H1 (cell line): ENCODE data around the gene CPED1. TPM values are rescaled to one million over a fixed set of nuclear protein-coding genes. Genes with fewer than 3 reads are reported as not detected.

Experiments used
- CTCF ChIA-PET: fragments of 300-600 bp; sonication (Branson Sonifier 250); formaldehyde crosslinking; loops from one replicate; lab custom pipeline; 2021; ENCODE audit not compliant: partially characterized antibody; lab: Charles Lee
- POLR2A ChIA-PET: fragments of 300-600 bp; sonication (Branson Sonifier 250); formaldehyde crosslinking; loops from one replicate; lab custom pipeline; 2021; ENCODE audit warnings: inconsistent platforms; ENCODE audit not compliant: partially characterized antibody; lab: Charles Lee
- DNase-seq, 2 experiments: peaks; one replicate each; pipeline versions ENCODE4 v3.0.0 to v3.0.0-alpha.2; 2010 to 2022; ENCODE audit warnings: low spot score in 2 of 2, low read depth in 1 of 2, mixed read lengths in 1 of 2
- FAIRE-seq: peaks from 2 replicates; lab custom pipeline; 2011; peaks lifted over from hg19 to GRCh38; lab: Jason Lieb, UNC
- H2AFZ ChIP-seq: 2 replicates; pipeline ENCODE4 v1.8.1; 2012; ENCODE audit warnings: low read length, inconsistent platforms
- H2AK5ac ChIP-seq: 2 replicates; pipeline ENCODE4 v1.6.1; 2013; ENCODE audit warnings: low read depth, low read length
- H2BK120ac ChIP-seq: replicated peaks from 2 replicates; pipeline ENCODE3; 2013; ENCODE audit warnings: low read depth, low read length, inconsistent platforms
- H2BK12ac ChIP-seq: 2 replicates; pipeline ENCODE4 v1.6.1; 2013; ENCODE audit warnings: low read depth, low read length
- H2BK15ac ChIP-seq: 2 replicates; pipeline ENCODE4 v1.6.1; 2013; ENCODE audit warnings: low read length
- H2BK20ac ChIP-seq: 2 replicates; pipeline ENCODE4 v1.6.1; 2013; ENCODE audit warnings: low read length
- H2BK5ac ChIP-seq: 2 replicates; pipeline ENCODE4 v1.6.1; 2013; ENCODE audit warnings: low read depth, low read length
- H3K14ac ChIP-seq: 2 replicates; pipeline ENCODE4 v1.6.1; 2013; ENCODE audit warnings: inconsistent platforms; ENCODE audit not compliant: insufficient read length
- H3K18ac ChIP-seq: 2 replicates; pipeline ENCODE4 v1.6.1; 2013; ENCODE audit warnings: low read length; ENCODE audit errors: extremely low read depth
- H3K23ac ChIP-seq: 2 replicates; pipeline ENCODE4 v1.6.1; 2013; ENCODE audit warnings: inconsistent platforms; ENCODE audit not compliant: insufficient read length
- H3K23me2 ChIP-seq: 2 replicates; pipeline ENCODE4 v1.6.1; 2013; ENCODE audit warnings: low read depth, low read length
- H3K27ac ChIP-seq: 2 replicates; pipeline ENCODE4 v1.6.1; 2011; ENCODE audit warnings: low read depth, low read length, inconsistent platforms
- H3K27me3 ChIP-seq, 4 experiments: replicated peaks in 1 of 4; 1 replicate in 1 of 4; 2 replicates in 3 of 4; pipeline versions ENCODE4 v1.6.1 to v1.8.1; 2011 to 2013; ENCODE audit warnings: low read length in 3 of 4, mild to moderate bottlenecking in 3 of 4, inconsistent platforms in 2 of 4, mixed read lengths in 2 of 4, moderate library complexity in 1 of 4; ENCODE audit not compliant: control insufficient read depth in 3 of 4, insufficient read depth in 3 of 4; ENCODE audit errors: extremely low read depth in 1 of 4
- H3K36me3 ChIP-seq, 4 experiments: 2 replicates each; pipeline versions ENCODE4 v1.6.1 to v1.8.1; 2011 to 2013; ENCODE audit warnings: mild to moderate bottlenecking in 4 of 4, low read length in 3 of 4, moderate library complexity in 2 of 4, control low read depth in 1 of 4, inconsistent platforms in 1 of 4; ENCODE audit not compliant: insufficient read depth in 4 of 4, control insufficient read depth in 2 of 4
- H3K4ac ChIP-seq: replicated peaks from 2 replicates; pipeline ENCODE3; 2013; ENCODE audit warnings: low read length, low read depth, mixed read lengths, inconsistent platforms; ENCODE audit not compliant: insufficient read length
- H3K4me1 ChIP-seq, 4 experiments: replicated peaks in 1 of 4; 1 replicate in 1 of 4; 2 replicates in 3 of 4; pipeline versions ENCODE4 v1.6.1 to v1.8.1; 2011 to 2013; ENCODE audit warnings: low read length in 3 of 4, inconsistent platforms in 2 of 4, mixed read lengths in 1 of 4; ENCODE audit not compliant: insufficient read depth in 4 of 4, control insufficient read depth in 3 of 4
- H3K4me2 ChIP-seq, 2 experiments: 2 replicates each; pipeline versions ENCODE4 v1.6.1 to v1.8.1; 2011 to 2013; ENCODE audit warnings: low read depth in 2 of 2, low read length in 2 of 2, control low read depth in 1 of 2, inconsistent platforms in 1 of 2, mild to moderate bottlenecking in 1 of 2; ENCODE audit not compliant: insufficient read depth in 1 of 2
- H3K4me3 ChIP-seq, 4 experiments: fragments of 200-600, 300-600 bp in 1 of 4; sonication (generic), shearing (Covaris generic), sonication (Bioruptor Twin) in 1 of 4; 2 replicates each; pipeline versions ENCODE4 v1.5.1 to v1.8.1; 2011 to 2016; ENCODE audit warnings: low read length in 4 of 4, low read depth in 3 of 4, control low read depth in 2 of 4, inconsistent platforms in 2 of 4, mild to moderate bottlenecking in 2 of 4, mixed read lengths in 1 of 4, moderate library complexity in 1 of 4; ENCODE audit not compliant: insufficient read depth in 2 of 4; ENCODE audit errors: extremely low read depth in 1 of 4
- H3K56ac ChIP-seq: replicated peaks from 2 replicates; pipeline ENCODE3; 2013; ENCODE audit warnings: low read depth, mild to moderate bottlenecking, mixed read lengths, low read length, inconsistent platforms; ENCODE audit not compliant: insufficient read length
- H3K79me1 ChIP-seq: 2 replicates; pipeline ENCODE4 v1.6.1; 2013; ENCODE audit warnings: low read depth, low read length, control low read depth
- H3K79me2 ChIP-seq, 2 experiments: 2 replicates each; pipeline versions ENCODE4 v1.6.1 to v1.8.1; 2012 to 2013; ENCODE audit warnings: low read length in 2 of 2, mild to moderate bottlenecking in 2 of 2, inconsistent platforms in 1 of 2; ENCODE audit not compliant: insufficient read depth in 2 of 2, control insufficient read depth in 1 of 2
- H3K9ac ChIP-seq, 4 experiments: replicated peaks in 1 of 4; 1 replicate in 1 of 4; 2 replicates in 3 of 4; pipeline versions ENCODE4 v1.6.1 to v1.8.1; 2011 to 2013; ENCODE audit warnings: low read depth in 3 of 4, low read length in 3 of 4, control low read depth in 2 of 4, mild to moderate bottlenecking in 2 of 4, moderate library complexity in 2 of 4, inconsistent platforms in 1 of 4; ENCODE audit errors: extremely low read depth in 1 of 4
- H3K9me3 ChIP-seq, 2 experiments: 2 replicates each; pipeline versions ENCODE4 v1.6.1 to v1.8.1; 2012 to 2013; ENCODE audit warnings: mild to moderate bottlenecking in 2 of 2, moderate library complexity in 2 of 2, control low read depth in 1 of 2, inconsistent platforms in 1 of 2, low read depth in 1 of 2, low read length in 1 of 2, mixed read lengths in 1 of 2; ENCODE audit not compliant: insufficient read depth in 2 of 2
- H4K20me1 ChIP-seq, 2 experiments: replicated peaks in 1 of 2; 2 replicates each; pipeline versions ENCODE3 to v1.8.1; 2011 to 2013; ENCODE audit warnings: inconsistent platforms in 2 of 2, low read length in 2 of 2, mild to moderate bottlenecking in 1 of 2; ENCODE audit not compliant: insufficient read depth in 2 of 2, control insufficient read depth in 1 of 2
- H4K5ac ChIP-seq: 2 replicates; pipeline ENCODE4 v1.6.1; 2013; ENCODE audit warnings: low read length, low read depth, mixed read lengths, inconsistent platforms; ENCODE audit not compliant: insufficient read length
- H4K8ac ChIP-seq: 2 replicates; pipeline ENCODE4 v1.8.0; 2013; ENCODE audit warnings: mild to moderate bottlenecking, moderate library complexity, low read length, inconsistent platforms; ENCODE audit not compliant: insufficient read depth; ENCODE audit errors: extremely low read depth
- H4K91ac ChIP-seq: replicated peaks from 2 replicates; pipeline ENCODE3; 2013; ENCODE audit warnings: low read length, mixed read lengths, inconsistent platforms; ENCODE audit not compliant: insufficient read length
- BACH1 ChIP-seq: IDR thresholded peaks from 2 replicates; pipeline ENCODE4 v1.6.1; 2012; ENCODE audit warnings: low read length, improper control_type of control experiment
- BCL11A ChIP-seq, 2 experiments: IDR thresholded peaks; one replicate each; pipeline ENCODE4 v1.6.1; 2011; ENCODE audit warnings: low read depth in 2 of 2, low read length in 2 of 2, mild to moderate bottlenecking in 2 of 2
- CREB1 ChIP-seq: IDR thresholded peaks from 2 replicates; pipeline ENCODE4 v1.6.1; 2012; ENCODE audit warnings: inconsistent platforms
- FOSL1 ChIP-seq: IDR thresholded peaks from 2 replicates; pipeline ENCODE4 v1.6.1; 2011; ENCODE audit warnings: mild to moderate bottlenecking, low read depth, low read length, moderate library complexity; ENCODE audit not compliant: insufficient read depth
- HDAC6 ChIP-seq: IDR thresholded peaks from one replicate; pipeline ENCODE4 v1.7.1; 2012; ENCODE audit warnings: low read depth, mild to moderate bottlenecking, inconsistent platforms, low read length, moderate library complexity
- SIX5 ChIP-seq: IDR thresholded peaks from 2 replicates; pipeline ENCODE4 v1.6.1; 2011; ENCODE audit warnings: mild to moderate bottlenecking, low read depth, low read length
- SP1 ChIP-seq: IDR thresholded peaks from 2 replicates; pipeline ENCODE4 v1.6.1; 2011; ENCODE audit warnings: low read depth, low read length
- SP2 ChIP-seq: IDR thresholded peaks from 2 replicates; pipeline ENCODE4 v1.6.1; 2012; ENCODE audit warnings: mild to moderate bottlenecking, low read length, inconsistent platforms
- TAF7 ChIP-seq: optimal IDR thresholded peaks from 2 replicates; pipeline ENCODE3; 2011; ENCODE audit warnings: low read depth, mild to moderate bottlenecking, inconsistent platforms, low read length, moderate library complexity, borderline replicate concordance
- TBP ChIP-seq: IDR thresholded peaks from 2 replicates; pipeline ENCODE4 v1.6.1; 2011; ENCODE audit warnings: low read depth, low read length, improper control_type of control experiment
- ZNF274 ChIP-seq: IDR thresholded peaks from 2 replicates; pipeline ENCODE4 v1.7.0; 2012; ENCODE audit warnings: low read length, borderline replicate concordance; ENCODE audit errors: extremely low read depth
- WGBS, 2 experiments: shearing (Covaris generic) in 1 of 2; methylation state at CpG; one replicate each; pipeline versions ENCODE4 v1.1.6 to v1.1.7; 2013 to 2015; ENCODE audit warnings: low lambda C conversion rate in 2 of 2, mixed read lengths in 2 of 2, inconsistent platforms in 1 of 2, low coverage in 1 of 2, missing lambda C conversion rate in 1 of 2; ENCODE audit not compliant: insufficient replicate concordance in 2 of 2, insufficient coverage in 1 of 2, insufficient read length in 1 of 2; ENCODE audit errors: extremely low coverage in 1 of 2, missing lambda C conversion rate in 1 of 2; 5-methylcytosine and 5-hydroxymethylcytosine counted together
- polyA plus RNA-seq, 7 experiments: library from polyadenylated mRNA; depleted of rRNA in 3 of 7; stranded (reverse) in 5 of 7; unstranded in 2 of 7; fragments of >200 nt in 5 of 7; fragments of 200-250 nt in 2 of 7; gene quantifications; 1 replicate in 5 of 7; 2 replicates in 1 of 7; 4 replicates in 1 of 7; pipeline versions ENCODE4 v1.2.1 to v1.2.3, GENCODE V29; 2011 to 2013; ENCODE audit warnings: missing spikeins in 2 of 7, mixed read lengths in 2 of 7
- total RNA-seq: library from RNA; stranded (reverse); fragmentation: NEBNext Ultra II Directional; extraction: Animal tissue kit (Norgen Biotek cat#: 25700); gene quantifications from 2 replicates; pipeline ENCODE4 v1.2.1, GENCODE V29; 2021

Gene CPED1
- total and polyA plus RNA-seq, 2 of the 8 experiments (the other 6 are each of a cell fraction or from before 2014, with no cell fraction given), result 0.08 to 0.39 TPM

DNA sequence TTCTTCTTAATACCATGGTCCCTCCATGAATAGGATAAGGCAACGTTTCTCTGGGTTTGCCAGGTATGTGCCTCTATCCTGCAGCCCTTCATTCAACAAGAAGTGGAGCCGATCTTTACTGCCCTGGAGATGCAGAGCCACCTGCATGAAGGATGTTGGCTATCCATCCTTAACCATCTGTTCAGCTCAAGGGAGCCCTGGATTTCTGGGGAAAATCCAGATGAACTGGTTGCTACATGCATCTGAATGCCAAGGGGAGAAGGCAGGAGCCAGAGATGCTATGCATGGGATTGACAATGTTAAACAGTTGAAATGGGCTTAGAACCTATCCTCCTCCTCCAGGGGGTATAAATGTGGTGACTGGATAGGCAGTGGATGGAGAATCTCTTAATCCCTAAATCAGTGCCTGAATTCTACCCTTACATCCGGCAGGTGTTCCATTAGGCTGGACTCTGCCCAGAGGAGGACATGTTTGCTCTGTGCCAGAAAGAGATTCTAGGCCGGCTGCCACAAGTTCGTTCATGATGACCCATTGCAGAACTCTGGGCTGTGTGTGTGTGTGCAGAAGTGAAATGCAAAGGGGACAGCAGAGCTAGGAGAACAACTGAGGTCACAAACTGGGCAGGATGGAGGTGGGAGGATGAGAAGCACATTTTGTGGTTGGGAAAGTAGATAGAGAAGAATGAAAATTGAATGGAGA lies 15.6 kb downstream of the CPED1 start:
- Histone ChIP-seq H3K27me3 (no peaks in the 10 kb centered on the region), H3K4me1 (peaks cover 0 to 2% (median 0%) of the 10 kb centered on the region in 4 experiments; a peak in 3 of 7 replicates), H4K5ac (no peak overlapping the region), H4K20me1 (no peaks in the 10 kb centered on the region), H2AFZ (no peak overlapping the region), H3K23ac (no peak overlapping the region), H2BK20ac (no peak overlapping the region), H3K79me2 (no peaks in the 10 kb centered on the region), H3K4me2 (no peak overlapping the region), H2BK15ac (no peak overlapping the region), H2BK120ac (no peak overlapping the region), H4K91ac (no peak overlapping the region), H3K9me3 (no peaks in the 10 kb centered on the region), H3K79me1 (no peaks in the 10 kb centered on the region), H3K4ac (no peak overlapping the region), H2BK5ac (no peak overlapping the region), H3K9ac (no peak overlapping the region), H3K27ac (no peak overlapping the region), H2AK5ac (no peak overlapping the region), H2BK12ac (no peak overlapping the region), H3K18ac (no peak overlapping the region), H3K23me2 (no peaks in the 10 kb centered on the region), H3K14ac (no peak overlapping the region), H4K8ac (no peak overlapping the region), H3K36me3 (no peaks in the 10 kb centered on the region), H3K56ac (no peak overlapping the region), H3K4me3 (no peak overlapping the region)
- CTCF ChIA-PET, result no interaction called here
- DNase-seq (no peak), FAIRE-seq (no peak)
- no peak for TF ChIP-seq SP2
- no peak for TF ChIP-seq BACH1
- TF ChIP-seq SP1, result no peak
- TF ChIP-seq BCL11A (IDR thresholded peaks at IDR 0.05; ENCODE audit: low read depth in 2 of 2, low read length in 2 of 2), result no peak
- no peak for TF ChIP-seq SIX5
- no peak for TF ChIP-seq TBP
- no peak for TF ChIP-seq HDAC6
- TF ChIP-seq FOSL1, result no peak
- no peak for TF ChIP-seq TAF7
- no peak for TF ChIP-seq CREB1
- no peak for TF ChIP-seq ZNF274
- POLR2A ChIA-PET, result no interaction called here
- 82% methylated on average over 5 of the region's 5 CpGs; no CpG with 5 or more reads in 1 of the 2 experiments for WGBS, 2 experiments
